Choroid plexus epithelial cell (primary cell): Measurements from ENCODE around the gene LRRFIP2.
A peak's percentile ranks its signal among the peaks of the same experiment; 100 is the strongest.

Experiments used
- DNase-seq: peaks from one replicate; pipeline ENCODE4 v3.0.0-alpha.2; 2010; ENCODE audit warnings: low read depth
- H3K4me3 ChIP-seq: 2 replicates; pipeline ENCODE4 v1.5.1; 2011; ENCODE audit warnings: low read depth, mild to moderate bottlenecking, control low read depth, low read length, moderate library complexity
- CTCF ChIP-seq: conservative IDR thresholded peaks from 2 replicates; pipeline ENCODE4 v1.5.1; 2011; ENCODE audit warnings: low read depth, mild to moderate bottlenecking, control low read depth, inconsistent platforms, low read length, moderate library complexity

The LRRFIP2 gene

GRCh38 chr3:37118163-37118562 is 56.2 kb downstream of the LRRFIP2 start:
- no peak overlapping the region for H3K4me3 ChIP-seq
- no peak for TF ChIP-seq CTCF
- no peak for DNase-seq

- no peak for DNase-seq
- no peak overlapping the region for H3K4me3 ChIP-seq
- TF ChIP-seq CTCF: no peak
Measured at GRCh38 chr3:37117548-37117947, 56.8 kb downstream of the LRRFIP2 start.

- DNase-seq: no peak
- H3K4me3 ChIP-seq: no peak overlapping the region
- TF ChIP-seq CTCF: no peak
Measured at GRCh38 chr3:37116998-37117397, 57.4 kb downstream of the LRRFIP2 start.

GRCh38 chr3:37115446-37115845 is 58.9 kb downstream of the LRRFIP2 start:
- TF ChIP-seq CTCF: no peak
- peak; percentile 63 for DNase-seq
- no peak overlapping the region for H3K4me3 ChIP-seq

GRCh38 chr3:37114251-37115145 is 59.9 kb downstream of the LRRFIP2 start:
- TF ChIP-seq CTCF: no peak
- peak; percentile 93 for DNase-seq
- no peak overlapping the region for H3K4me3 ChIP-seq

- no peak for TF ChIP-seq CTCF
- no peak for DNase-seq
- H3K4me3 ChIP-seq: no peak overlapping the region
Measured at GRCh38 chr3:37112987-37113386, 61.4 kb downstream of the LRRFIP2 start.

GRCh38 chr3:37111199-37111598 is 63.2 kb downstream of the LRRFIP2 start:
- no peak overlapping the region for H3K4me3 ChIP-seq
- no peak for DNase-seq
- TF ChIP-seq CTCF: no peak
